ENCODE measurements around the gene DACT2. TPM values are rescaled to one million over a fixed set of nuclear protein-coding genes. Genes with fewer than 3 reads are reported as not detected.

DACT2 gene
- total RNA-seq, 1 experiment from 2014 or later = not detected

DNA sequence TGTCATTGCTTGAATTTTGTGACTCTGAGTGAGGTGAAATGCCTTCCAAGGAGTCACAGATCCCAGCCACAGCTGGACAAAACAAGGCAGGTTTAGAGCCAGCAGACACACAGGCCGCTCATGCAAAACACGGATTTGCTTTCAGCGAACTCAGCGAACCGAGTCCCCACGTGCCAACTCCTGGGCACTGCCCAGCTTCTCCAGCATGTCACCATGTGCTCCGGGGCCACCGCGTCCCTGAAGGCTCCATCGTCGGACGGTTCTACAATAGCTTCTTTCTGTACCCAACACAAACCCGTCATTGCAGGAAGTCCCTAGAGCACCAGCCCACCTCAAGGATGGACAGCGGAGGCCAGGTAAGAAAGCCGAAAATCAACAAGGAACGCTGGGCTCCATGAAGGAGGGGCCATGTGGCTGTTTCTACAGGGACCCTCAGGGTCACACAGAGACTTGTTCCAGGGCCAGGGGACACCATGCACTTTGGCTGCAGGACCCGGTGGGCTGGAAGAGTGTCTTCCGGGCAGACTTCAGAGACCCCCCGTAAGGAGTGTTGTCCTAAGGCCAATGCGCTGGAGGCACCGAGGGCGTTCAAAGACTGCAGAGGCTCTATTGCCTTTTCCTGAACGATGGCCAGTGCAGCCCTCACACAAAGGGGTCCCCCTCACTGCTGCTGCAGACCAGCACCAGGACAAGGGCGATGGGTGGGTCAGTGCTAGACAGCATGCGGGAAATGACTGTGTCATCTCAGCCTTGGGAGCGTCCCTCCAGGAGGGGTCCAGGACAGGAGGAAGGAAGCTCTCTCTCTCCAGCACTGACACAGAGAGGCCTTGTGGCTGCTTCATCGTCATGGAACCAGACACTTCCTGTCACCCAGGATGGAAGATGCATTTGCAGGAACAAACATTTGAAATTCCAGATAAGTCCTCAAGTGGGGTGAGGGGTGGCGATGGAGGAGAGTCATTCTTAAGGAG is 19.8 kb downstream of the DACT2 start:
- no peak for ATAC-seq
- Histone ChIP-seq H3K27me3 (ENCODE audit: insufficient read depth, low read length) (peaks cover 24% of the 10 kb centered on the region), H3K9ac (ENCODE audit: low read length) (no peak overlapping the region), H3K9me3 (ENCODE audit: control insufficient read depth in 1 of 2, insufficient read depth in 1 of 2, low read depth in 1 of 2, low read length in 2 of 2) (no peaks in the 10 kb centered on the region), H3K4me3 (replicated peaks in 1 of 2; ENCODE audit: low read depth in 1 of 2, low read length in 2 of 2) (no peak overlapping the region), H3K4me2 (ENCODE audit: low read length) (no peak overlapping the region), H3K36me3 (ENCODE audit: control insufficient read depth in 1 of 2, insufficient read depth in 2 of 2, low read length in 2 of 2) (no peaks in the 10 kb centered on the region), H3K79me2 (ENCODE audit: insufficient read depth, low read length) (no peaks in the 10 kb centered on the region), H3K27ac (ENCODE audit: low read depth, low read length) (no peak overlapping the region), H2AFZ (ENCODE audit: low read depth, low read length, poor library complexity, severe bottlenecking) (no peak overlapping the region), H3K9me2 (ENCODE audit: insufficient read depth) (no peaks in the 10 kb centered on the region), H3K4me1 (ENCODE audit: control insufficient read depth in 1 of 2, insufficient read depth in 2 of 2, low read length in 2 of 2) (no peaks in the 10 kb centered on the region; a peak in 1 of 4 replicates), H4K20me1 (ENCODE audit: insufficient read depth) (no peaks in the 10 kb centered on the region)
- ChIA-PET CTCF (no interaction called here), POLR2A (no interaction called here), RAD21 (ENCODE audit: low non-redundant PET in 1 of 2, low total read pairs in 2 of 2, uncharacterized antibody in 2 of 2, unreplicated experiment in 2 of 2) (no interaction called here)
- intact Hi-C loops (cut with micrococcal nuclease) = no loop called here
- no TSS peak for BruUV-seq (replicated peaks)
- no peak for DNase-seq (ENCODE audit: low read depth, low spot score)
- TF ChIP-seq YY1 (IDR thresholded peaks at IDR 0.05; ENCODE audit: extremely low read depth, insufficient replicate concordance, low read depth, low read length) = no peak
- TF ChIP-seq RAD21 (IDR thresholded peaks at IDR 0.05; ENCODE audit: low read depth) = no peak
- TF ChIP-seq SRF (IDR thresholded peaks at IDR 0.05; ENCODE audit: low read depth) = no peak
- no peak for TF ChIP-seq ZNF274 (IDR thresholded peaks at IDR 0.05; ENCODE audit: low read depth, low read length)
- TF ChIP-seq, protein P1, sequence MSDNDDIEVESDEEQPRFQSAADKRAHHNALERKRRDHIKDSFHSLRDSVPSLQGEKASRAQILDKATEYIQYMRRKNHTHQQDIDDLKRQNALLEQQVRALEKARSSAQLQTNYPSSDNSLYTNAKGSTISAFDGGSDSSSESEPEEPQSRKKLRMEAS (IDR thresholded peaks at IDR 0.05) = no peak
- TF ChIP-seq POLR2AphosphoS5 (IDR thresholded peaks at IDR 0.05; ENCODE audit: low read depth, low read length) = no peak
- TF ChIP-seq ZFX (IDR thresholded peaks at IDR 0.05) = no peak
- TF ChIP-seq TCF7L2 (IDR thresholded peaks at IDR 0.05; ENCODE audit: borderline replicate concordance, extremely low read depth, insufficient read depth, insufficient read length) = no peak
- TF ChIP-seq CBX3 (IDR thresholded peaks at IDR 0.05; ENCODE audit: low read depth) = no peak
- no peak for TF ChIP-seq POLR2A (IDR thresholded peaks at IDR 0.05; ENCODE audit: borderline replicate concordance, extremely low read depth, insufficient read depth, insufficient read length)
- TF ChIP-seq, protein P2, sequence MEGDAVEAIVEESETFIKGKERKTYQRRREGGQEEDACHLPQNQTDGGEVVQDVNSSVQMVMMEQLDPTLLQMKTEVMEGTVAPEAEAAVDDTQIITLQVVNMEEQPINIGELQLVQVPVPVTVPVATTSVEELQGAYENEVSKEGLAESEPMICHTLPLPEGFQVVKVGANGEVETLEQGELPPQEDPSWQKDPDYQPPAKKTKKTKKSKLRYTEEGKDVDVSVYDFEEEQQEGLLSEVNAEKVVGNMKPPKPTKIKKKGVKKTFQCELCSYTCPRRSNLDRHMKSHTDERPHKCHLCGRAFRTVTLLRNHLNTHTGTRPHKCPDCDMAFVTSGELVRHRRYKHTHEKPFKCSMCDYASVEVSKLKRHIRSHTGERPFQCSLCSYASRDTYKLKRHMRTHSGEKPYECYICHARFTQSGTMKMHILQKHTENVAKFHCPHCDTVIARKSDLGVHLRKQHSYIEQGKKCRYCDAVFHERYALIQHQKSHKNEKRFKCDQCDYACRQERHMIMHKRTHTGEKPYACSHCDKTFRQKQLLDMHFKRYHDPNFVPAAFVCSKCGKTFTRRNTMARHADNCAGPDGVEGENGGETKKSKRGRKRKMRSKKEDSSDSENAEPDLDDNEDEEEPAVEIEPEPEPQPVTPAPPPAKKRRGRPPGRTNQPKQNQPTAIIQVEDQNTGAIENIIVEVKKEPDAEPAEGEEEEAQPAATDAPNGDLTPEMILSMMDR (IDR thresholded peaks at IDR 0.05 in 2 of 3, conservative IDR thresholded peaks at IDR 0.05 in 1 of 3; ENCODE audit: borderline replicate concordance in 1 of 3, insufficient read depth in 1 of 3, low read depth in 2 of 3, low read length in 2 of 3) = no peak
- TF ChIP-seq, protein P3, sequence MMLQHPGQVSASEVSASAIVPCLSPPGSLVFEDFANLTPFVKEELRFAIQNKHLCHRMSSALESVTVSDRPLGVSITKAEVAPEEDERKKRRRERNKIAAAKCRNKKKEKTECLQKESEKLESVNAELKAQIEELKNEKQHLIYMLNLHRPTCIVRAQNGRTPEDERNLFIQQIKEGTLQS (IDR thresholded peaks at IDR 0.05) = no peak
- no peak for TF ChIP-seq EZH2phosphoT487 (IDR thresholded peaks at IDR 0.05; ENCODE audit: borderline replicate concordance)
- TF ChIP-seq, protein P4, sequence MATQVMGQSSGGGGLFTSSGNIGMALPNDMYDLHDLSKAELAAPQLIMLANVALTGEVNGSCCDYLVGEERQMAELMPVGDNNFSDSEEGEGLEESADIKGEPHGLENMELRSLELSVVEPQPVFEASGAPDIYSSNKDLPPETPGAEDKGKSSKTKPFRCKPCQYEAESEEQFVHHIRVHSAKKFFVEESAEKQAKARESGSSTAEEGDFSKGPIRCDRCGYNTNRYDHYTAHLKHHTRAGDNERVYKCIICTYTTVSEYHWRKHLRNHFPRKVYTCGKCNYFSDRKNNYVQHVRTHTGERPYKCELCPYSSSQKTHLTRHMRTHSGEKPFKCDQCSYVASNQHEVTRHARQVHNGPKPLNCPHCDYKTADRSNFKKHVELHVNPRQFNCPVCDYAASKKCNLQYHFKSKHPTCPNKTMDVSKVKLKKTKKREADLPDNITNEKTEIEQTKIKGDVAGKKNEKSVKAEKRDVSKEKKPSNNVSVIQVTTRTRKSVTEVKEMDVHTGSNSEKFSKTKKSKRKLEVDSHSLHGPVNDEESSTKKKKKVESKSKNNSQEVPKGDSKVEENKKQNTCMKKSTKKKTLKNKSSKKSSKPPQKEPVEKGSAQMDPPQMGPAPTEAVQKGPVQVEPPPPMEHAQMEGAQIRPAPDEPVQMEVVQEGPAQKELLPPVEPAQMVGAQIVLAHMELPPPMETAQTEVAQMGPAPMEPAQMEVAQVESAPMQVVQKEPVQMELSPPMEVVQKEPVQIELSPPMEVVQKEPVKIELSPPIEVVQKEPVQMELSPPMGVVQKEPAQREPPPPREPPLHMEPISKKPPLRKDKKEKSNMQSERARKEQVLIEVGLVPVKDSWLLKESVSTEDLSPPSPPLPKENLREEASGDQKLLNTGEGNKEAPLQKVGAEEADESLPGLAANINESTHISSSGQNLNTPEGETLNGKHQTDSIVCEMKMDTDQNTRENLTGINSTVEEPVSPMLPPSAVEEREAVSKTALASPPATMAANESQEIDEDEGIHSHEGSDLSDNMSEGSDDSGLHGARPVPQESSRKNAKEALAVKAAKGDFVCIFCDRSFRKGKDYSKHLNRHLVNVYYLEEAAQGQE (IDR thresholded peaks at IDR 0.05; ENCODE audit: low read depth) = no peak
- no peak for TF ChIP-seq EZH2 (IDR thresholded peaks at IDR 0.05)
- no peak for TF ChIP-seq ELF1 (IDR thresholded peaks at IDR 0.05; ENCODE audit: borderline replicate concordance, low read depth)
- TF ChIP-seq SIN3A (IDR thresholded peaks at IDR 0.05; ENCODE audit: low read depth) = no peak
- TF ChIP-seq FOSL1 (IDR thresholded peaks at IDR 0.05; ENCODE audit: low read depth) = no peak
- no peak for TF ChIP-seq SP1 (IDR thresholded peaks at IDR 0.05; ENCODE audit: low read depth)

All from HCT116 (cell line).